Activated CD4-positive, alpha-beta T cell treated with anti-CD3 and anti-CD28 coated beads, Interleukin-2, Interleukin-4, amounts not matched to agents 100 ng/mL and 50 ng/mL, durations not matched to agents 16 hours and 8 hours (primary cell): ENCODE results near the gene PLPP7.
A peak's percentile ranks its signal among the peaks of the same experiment; 100 is the strongest.
"Not testable (repeated sequence)": the region's sequence is repeated elsewhere in the genome, so short reads cannot be mapped to it uniquely, and the experiment has no call there.

Experiments used
- DNase-seq: peaks from one replicate; pipeline ENCODE4 v3.0.0-alpha.2; 2020; ENCODE audit warnings: low spot score

The PLPP7 gene

DNA sequence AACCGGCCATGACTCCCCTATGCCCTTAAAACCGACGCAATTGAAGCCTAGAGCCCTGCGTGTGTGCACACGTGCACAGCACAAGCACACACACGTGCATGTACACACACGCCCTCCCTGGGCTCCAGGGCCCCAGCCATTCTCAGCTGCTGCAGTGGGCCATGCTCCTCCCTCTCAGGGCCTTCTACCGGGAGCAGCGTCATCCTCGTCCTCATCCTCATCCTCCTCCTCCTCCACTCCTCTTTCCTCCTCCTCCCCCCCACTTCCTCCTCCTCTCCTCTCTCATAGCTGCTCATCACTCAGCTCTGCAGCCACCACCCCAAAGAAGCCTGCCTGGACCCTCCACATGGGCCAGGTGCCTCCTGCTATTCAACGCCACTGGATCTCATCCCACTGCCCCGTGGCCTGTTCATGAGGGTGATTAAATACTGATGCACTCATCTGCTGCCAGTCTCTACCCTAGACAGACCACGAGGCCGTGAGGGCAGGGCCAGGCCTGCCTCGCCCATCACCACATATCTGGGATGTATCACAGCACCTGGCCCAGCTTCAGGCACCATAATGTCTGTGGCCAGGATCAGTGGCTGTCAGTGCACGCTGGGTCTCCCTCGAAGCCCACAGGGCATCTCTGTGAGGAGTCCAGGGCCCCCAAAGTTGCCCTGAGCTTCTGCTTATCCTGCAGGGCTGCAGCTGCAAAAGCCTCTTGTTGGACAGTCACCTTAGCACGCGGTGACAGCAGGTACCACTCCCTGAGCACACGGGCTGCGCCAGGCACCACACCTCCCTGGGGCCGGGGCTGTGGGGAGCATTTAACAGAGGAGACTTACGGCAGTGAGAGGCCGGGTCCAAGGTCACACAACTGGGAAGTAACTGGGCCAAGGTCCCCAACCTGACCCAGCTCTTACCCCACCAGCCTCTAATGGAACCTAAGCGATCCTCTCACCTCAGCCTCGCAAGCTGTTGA is 23.0 kb upstream of the PLPP7 start:
- DNase-seq, result peak; percentile 71

DNA sequence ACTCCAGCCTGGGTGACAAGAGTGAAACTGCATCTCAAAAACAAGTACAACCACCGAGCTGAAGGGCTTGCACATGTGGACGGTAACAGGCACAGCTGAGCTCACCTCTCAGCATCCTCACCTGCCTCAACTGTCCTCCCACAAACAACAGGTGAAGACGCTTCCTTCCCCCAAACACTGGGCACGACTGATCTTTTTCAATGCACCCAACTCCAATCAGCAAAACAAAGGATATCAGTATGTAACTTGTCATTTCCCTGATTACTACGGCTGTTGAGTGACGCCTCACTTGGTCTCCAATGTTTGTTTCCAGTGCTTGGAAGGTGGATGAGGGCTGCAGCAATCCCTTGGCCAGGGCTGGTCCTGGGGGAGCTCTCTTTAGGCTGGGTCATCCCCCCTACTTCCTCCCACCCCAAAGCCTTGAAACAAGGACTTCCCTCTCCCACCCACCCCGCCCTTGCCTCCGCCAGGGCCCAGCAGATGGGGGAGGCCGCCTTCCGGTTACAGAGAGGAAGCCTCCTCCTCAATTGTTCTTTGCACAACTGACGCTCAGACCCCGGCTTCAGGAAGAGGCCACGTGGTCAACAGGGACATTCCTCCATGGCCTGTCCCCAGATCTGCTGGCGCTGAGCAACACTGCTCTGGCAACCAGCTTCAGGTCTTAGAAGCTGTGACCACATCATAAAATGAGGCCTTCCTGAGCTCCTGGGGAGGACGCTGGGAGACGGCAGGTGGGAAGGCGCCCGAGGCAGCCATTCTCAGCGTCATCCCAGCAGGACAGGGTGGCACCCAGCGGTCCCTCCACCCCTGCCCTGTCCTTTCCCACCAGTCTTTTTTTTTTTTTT is 19.1 kb upstream of the PLPP7 start:
- peak; percentile 73 for DNase-seq

DNA sequence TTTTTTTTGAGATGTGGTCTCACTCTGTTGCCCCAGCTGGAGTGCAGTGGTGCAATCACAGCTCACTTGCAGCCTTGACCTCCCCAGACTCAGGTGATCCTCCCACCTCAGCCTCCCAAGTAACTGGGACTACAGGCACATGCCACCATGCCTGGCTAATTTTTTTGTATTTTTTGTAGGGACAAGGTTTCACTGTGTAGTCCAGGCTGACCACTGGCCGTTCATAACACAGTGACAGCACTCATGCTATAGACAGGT is 18.6 kb upstream of the PLPP7 start:
- not testable (repeated sequence) for DNase-seq

DNA sequence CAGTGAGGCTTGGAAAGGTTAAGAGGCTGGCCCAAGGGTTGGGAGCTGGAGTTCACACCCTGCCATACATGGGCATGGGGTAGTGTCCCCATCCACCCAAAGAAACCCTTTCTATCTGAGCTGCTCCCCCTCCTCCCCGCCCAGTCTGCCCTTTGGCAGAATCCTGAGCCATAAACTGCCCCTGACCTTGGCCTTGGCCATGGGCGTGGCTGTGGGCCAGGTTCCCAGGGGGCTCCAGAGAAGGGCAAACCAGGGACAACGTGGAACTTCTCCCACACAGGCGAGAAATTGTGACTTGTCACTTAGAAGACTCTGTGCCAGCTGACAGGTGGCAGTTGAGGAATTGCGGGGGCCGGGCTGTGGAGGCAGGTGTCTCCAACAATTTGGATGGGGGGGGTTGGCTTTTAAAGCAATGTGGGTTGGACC is 18.0 kb upstream of the PLPP7 start:
- no peak for DNase-seq

GRCh38 chr9:131272212-131272611 is 17.3 kb upstream of the PLPP7 start:
- no peak for DNase-seq

- DNase-seq, result peak; percentile 50
Measured at GRCh38 chr9:131273146-131273855, 16.2 kb upstream of the PLPP7 start.

- peak; percentile 52 for DNase-seq
Measured at GRCh38 chr9:131273856-131274673, 15.5 kb upstream of the PLPP7 start.

DNA sequence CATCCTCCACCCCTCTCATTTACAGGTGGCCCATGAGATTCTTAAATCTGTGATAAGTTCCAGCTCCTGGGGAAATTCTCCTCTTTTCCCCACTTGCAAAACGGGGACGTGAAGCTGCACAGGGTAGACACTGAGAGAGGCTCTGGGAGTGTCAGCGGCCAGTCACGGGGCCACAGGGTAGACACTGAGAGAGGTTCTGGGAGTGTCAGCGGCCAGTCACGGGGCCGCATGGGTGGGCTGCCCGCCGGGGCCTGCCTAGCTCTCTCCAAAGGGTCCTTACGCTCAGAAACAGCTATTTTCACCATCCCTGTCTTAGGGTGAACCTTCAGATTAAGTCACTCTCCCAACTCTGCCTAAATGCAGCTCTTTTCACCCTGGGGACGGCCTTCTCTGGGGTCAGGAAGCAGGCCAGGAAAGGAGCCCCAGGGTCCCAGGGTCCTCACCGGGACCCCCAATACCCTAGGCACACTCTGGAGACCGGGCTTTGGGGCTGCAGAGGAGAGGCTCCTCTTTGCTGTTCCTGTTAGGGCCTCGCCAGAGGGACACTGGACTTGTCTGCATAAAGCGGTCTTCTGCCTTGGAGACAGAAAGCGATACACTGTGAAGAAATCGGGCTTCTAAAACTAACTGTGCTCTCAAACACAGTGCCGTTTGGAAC is 14.7 kb upstream of the PLPP7 start:
- DNase-seq, result no peak

GRCh38 chr9:131275332-131276093 is 14.0 kb upstream of the PLPP7 start:
- DNase-seq, result peak; percentile 54

DNA sequence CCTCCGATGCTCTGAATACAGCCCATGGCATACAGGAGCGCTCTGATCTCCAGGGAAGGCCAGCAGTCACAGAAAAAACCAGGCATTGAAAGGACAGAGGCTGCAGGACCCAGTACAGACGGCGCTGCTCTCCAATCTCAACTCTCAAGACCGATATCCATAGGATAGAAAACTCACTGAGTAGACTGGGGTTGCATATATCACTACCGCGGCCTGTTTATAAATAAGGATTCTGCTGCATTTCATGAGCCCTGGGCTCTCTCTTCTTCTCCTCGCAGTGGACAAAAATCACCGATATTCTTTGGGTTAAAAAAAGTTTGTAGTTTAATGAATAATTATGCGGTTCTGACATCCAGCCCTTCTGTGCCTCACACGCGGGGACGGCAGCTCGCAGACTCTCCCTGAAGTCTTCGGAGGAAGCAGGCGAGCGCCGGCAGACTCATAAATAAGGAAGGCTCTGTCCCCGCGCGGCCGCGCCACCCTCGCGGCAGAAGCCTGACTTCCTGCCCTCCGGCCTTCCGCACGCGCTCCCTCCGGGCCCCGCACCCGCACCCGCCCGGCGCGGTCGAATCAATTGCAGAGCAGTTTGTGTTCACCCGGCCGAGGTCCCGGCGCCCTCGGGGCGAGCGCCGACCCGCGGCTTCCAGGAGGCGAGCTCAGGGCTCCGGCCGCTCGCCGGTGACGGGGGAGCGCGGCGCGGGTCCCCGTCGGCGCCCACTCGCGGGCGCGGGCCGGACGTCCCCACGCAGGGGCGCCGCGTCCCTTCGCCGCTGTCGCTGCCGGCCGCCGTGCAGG is 13.2 kb upstream of the PLPP7 start, which contains the start of gene FAM78A:
Gene FAM78A, minus strand, starts transcription at position 417 of the 795 bp plus-strand sequence. Its CDS starts 331 bp downstream, at position 86.
- DNase-seq, result peak; percentile 50

GRCh38 chr9:131276891-131277286 is 12.6 kb upstream of the PLPP7 start:
- DNase-seq, result no peak

GRCh38 chr9:131277287-131277909 is 12.1 kb upstream of the PLPP7 start:
- DNase-seq, result no peak

- peak; percentile 87 for DNase-seq
Measured at GRCh38 chr9:131277910-131278701, 11.4 kb upstream of the PLPP7 start.

DNA sequence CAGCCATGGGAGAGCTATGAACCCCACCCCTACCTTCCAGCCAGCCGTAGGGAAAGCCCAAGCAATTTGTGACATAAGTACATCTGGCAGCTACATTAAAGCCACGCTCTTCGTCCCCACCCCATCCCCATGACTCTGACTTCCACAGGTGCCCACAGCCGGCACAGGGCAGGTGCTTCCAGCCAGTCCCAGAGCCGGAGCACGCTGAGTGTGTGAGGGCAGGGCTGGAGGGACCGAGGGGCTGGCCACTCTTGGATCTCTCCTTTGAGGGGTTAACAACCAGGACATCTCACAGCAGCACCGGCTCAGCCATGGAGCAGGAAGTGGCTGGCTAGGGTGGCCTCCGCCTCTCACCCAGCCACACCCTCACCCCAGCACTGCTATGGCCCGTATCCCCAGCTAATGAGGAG is 10.8 kb upstream of the PLPP7 start:
- DNase-seq, result no peak

- DNase-seq, result no peak
Measured at GRCh38 chr9:131279196-131279862, 10.2 kb upstream of the PLPP7 start.

- DNase-seq, result no peak
Measured at GRCh38 chr9:131279863-131280570, 9.5 kb upstream of the PLPP7 start.

DNA sequence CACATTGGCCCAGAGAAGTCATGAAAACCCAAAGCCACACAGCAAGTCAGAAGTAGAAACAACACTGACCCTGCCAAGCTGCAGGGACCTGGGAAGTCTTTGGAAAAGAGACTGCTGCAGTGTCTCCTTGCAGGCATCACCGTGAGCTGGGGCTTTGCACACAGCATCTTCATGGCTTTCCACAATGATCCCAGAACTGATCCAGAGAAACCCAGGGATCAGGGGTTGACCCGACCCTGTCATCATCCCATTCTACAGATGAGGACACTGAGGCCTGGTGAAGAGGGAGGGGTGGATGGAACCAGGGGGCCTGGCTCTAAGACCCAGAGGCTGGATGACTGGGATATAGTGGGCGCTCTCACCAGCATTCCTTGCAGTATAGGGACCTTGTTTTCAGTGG is 8.9 kb upstream of the PLPP7 start:
- no peak for DNase-seq
